Rectal smooth muscle tissue (tissue), 1 donor: Measurements from ENCODE around the gene NEAT1.

Source experiments
- H3K27ac ChIP-seq: one replicate; pipeline ENCODE4 v1.7.0; 2013; ENCODE audit warnings: low read depth, low read length, inconsistent platforms
- H3K27me3 ChIP-seq: one replicate; pipeline ENCODE4 v1.7.0; 2013; ENCODE audit warnings: low read length; ENCODE audit not compliant: control insufficient read depth, insufficient read depth
- H3K36me3 ChIP-seq: one replicate; pipeline ENCODE4 v1.7.0; 2013; ENCODE audit warnings: low read length; ENCODE audit not compliant: control insufficient read depth, insufficient read depth
- H3K4me1 ChIP-seq: one replicate; pipeline ENCODE4 v1.7.0; 2013; ENCODE audit warnings: low read length; ENCODE audit not compliant: control insufficient read depth, insufficient read depth
- H3K4me3 ChIP-seq: one replicate; pipeline ENCODE4 v1.7.0; 2013; ENCODE audit warnings: low read length
- H3K9ac ChIP-seq: one replicate; pipeline ENCODE4 v1.7.0; 2013; ENCODE audit warnings: low read length

NEAT1 gene

DNA sequence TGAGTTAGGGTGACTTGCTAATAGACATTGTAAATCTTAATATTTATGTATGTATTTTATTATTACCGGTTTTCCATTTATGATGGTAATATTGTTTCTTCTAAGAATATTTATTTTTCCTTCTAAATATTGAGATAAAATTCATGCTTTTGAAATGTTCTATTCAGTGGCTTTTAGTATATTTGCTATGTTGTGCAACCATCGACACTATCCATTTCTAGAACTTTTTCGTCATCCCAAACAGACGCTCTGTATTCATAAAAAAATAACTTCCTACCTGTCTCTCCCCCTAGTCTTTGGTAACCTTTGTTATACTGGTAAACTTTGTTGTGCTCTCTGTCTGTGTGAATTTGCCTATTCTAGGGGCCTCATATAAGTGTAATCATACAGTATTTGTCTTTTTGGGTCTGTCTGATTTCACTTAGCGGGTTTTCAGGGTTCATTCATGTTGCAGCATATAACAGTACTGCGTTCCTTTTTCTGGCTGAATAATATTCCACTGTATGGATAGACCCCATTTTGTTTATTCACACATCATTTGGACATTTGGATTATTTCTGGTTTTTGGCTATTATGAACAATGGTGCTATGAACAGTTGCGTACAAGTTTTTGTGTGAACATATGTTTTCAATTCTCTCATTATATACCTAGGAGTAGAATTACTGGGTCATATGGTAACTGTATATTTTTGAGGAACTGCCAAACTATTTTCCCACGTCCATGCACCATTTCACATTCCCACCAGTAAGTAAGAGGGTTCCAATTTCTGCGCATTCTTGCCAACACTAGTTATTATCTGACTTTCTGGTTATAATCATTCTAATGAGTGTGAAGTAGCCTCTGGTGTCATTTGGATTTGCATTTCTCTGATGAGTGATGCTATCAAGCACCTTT, 15.9 kb downstream of the NEAT1 start:
- H3K36me3 ChIP-seq: peaks cover 24% of the 10 kb centered on the region
- H3K27ac ChIP-seq: no peak overlapping the region
- H3K4me3 ChIP-seq: no peak overlapping the region
- H3K9ac ChIP-seq: no peak overlapping the region
- peaks cover 20% of the 10 kb centered on the region for H3K4me1 ChIP-seq
- no peaks in the 10 kb centered on the region for H3K27me3 ChIP-seq

DNA sequence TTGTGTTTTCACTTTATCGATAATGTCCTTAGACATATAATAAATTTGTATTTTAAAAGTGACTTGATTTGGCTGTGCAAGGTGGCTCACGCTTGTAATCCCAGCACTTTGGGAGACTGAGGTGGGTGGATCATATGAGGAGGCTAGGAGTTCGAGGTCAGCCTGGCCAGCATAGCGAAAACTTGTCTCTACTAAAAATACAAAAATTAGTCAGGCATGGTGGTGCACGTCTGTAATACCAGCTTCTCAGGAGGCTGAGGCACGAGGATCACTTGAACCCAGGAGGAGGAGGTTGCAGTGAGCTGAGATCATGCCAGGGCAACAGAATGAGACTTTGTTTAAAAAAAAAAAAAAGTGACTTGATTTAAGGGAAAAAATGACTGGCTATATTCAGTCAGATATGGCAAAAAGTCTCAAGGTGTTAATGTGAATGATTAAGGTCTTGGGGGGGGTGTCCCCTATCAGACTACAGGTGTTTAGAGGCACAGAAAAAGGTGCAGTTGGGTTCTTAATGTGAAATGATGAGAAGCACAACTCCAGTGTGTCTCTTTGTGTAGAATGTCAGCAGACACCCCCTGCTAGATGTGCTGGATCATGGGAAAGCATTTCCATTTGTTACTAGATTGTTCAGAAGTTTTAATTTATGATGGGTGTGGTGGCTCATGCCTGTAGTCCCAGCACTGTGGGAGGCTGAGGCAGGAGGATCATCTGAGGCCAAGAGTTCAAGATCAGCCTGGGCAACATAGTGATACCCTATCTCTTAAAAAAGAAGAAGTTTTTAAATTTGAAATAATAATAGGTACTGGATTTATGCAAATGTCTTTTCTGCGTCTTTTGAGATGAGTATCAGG, 17.0 kb downstream of the NEAT1 start:
- no peak overlapping the region for H3K4me3 ChIP-seq
- peaks cover 27% of the 10 kb centered on the region for H3K36me3 ChIP-seq
- no peaks in the 10 kb centered on the region for H3K27me3 ChIP-seq
- H3K9ac ChIP-seq: no peak overlapping the region
- peaks cover 13% of the 10 kb centered on the region for H3K4me1 ChIP-seq
- H3K27ac ChIP-seq: no peak overlapping the region

DNA sequence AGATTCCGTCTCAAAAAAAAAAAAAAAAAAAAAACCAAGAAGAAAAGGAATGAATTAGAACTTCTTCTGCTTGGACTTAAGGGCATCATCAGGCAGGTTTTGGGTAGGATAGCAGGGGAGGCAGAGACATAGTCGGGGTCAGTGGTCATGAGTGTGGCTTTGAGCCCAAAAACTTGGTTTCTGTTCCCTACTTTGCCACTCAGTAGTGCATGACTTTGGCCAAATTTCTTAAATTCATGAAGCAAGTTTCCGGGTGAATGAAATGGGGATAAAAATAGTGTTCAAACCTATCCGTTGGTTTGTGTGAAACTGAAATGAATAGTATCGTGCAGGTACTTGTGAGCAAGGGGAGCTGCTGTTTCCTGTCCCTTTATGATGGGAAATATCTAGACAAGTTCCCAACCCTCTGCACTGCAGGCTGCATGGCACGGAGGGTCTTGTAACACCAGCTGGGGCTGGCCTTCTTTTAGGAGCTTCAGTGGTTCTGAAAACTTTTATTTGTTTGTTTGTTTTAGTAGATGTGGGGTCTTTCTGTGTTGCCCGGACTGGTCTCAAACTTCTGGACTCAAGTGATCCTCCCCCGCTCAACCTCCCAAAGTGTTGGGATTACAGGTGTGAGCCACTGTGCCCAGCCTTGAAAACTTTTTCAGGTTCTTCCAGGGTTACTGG, 18.4 kb downstream of the NEAT1 start:
- peaks cover 26% of the 10 kb centered on the region for H3K36me3 ChIP-seq
- no peak overlapping the region for H3K27ac ChIP-seq
- no peak overlapping the region for H3K4me3 ChIP-seq
- H3K27me3 ChIP-seq: no peaks in the 10 kb centered on the region
- no peak overlapping the region for H3K9ac ChIP-seq
- peaks cover 2% of the 10 kb centered on the region for H3K4me1 ChIP-seq

DNA sequence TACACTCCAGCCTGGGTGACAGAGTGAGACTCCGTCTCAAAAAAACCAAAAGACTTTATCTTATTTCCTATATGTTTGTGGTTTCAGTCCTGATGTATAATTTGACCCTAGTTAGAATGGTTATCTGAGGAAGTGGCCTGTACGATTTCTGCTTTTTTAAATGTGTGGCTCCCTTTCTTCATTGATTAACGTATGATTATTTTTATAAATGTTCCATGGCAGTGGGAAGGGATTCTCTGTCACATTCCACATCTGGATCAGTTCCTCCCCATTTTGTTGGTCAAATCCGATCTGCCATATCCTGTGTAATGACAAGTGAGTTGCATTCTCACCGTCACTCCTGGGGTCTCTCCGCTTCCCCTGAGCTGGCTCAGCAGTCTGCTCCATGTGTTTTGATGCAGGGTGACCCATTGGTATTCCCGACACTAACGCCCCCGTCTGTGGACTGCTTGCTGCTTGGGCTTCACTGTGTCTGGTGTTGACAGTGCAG, 20.3 kb downstream of the NEAT1 start:
- H3K27me3 ChIP-seq: no peaks in the 10 kb centered on the region
- no peak overlapping the region for H3K27ac ChIP-seq
- no peak overlapping the region for H3K4me3 ChIP-seq
- H3K9ac ChIP-seq: no peak overlapping the region
- peaks cover 20% of the 10 kb centered on the region for H3K36me3 ChIP-seq
- H3K4me1 ChIP-seq: peaks cover 1% of the 10 kb centered on the region

DNA sequence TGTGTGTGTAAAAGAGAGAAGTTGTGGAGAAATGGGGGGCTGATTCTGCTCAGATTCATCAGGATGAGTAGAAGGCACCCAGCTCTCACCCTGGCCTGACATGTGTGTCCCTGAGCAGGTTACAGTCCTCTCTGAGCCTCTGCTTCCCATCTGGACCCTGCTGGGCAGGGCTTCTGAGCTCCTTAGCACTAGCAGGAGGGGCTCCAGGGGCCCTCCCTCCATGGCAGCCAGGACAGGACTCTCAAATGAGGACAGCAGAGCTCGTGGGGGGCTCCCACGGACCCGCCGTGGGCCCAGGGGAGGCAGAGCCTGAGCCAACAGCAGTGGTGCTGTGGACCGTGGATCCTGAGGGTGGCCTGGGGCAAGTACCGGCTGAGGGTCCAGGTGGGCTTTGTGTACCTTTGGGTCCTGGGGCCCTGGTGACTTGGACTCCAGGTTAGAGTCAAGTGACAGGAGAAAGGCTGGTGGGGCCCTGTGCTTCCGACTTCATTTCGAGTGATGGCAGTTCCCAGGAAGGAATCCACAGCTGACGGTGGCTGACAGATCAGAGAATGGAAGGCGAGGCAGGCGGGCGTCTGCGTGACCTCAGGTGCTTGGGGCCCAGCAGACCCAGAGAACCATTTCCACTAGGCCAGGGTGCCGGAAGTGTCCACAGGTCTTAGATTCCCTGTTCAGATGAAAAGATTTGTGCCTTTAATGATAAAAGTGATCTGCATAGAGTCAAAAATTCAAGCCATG, 21.9 kb downstream of the NEAT1 start:
- no peak overlapping the region for H3K9ac ChIP-seq
- H3K27ac ChIP-seq: peak overlapping the region; percentile 40
- no peaks in the 10 kb centered on the region for H3K27me3 ChIP-seq
- H3K36me3 ChIP-seq: peaks cover 19% of the 10 kb centered on the region
- H3K4me3 ChIP-seq: no peak overlapping the region
- no peaks in the 10 kb centered on the region for H3K4me1 ChIP-seq

DNA sequence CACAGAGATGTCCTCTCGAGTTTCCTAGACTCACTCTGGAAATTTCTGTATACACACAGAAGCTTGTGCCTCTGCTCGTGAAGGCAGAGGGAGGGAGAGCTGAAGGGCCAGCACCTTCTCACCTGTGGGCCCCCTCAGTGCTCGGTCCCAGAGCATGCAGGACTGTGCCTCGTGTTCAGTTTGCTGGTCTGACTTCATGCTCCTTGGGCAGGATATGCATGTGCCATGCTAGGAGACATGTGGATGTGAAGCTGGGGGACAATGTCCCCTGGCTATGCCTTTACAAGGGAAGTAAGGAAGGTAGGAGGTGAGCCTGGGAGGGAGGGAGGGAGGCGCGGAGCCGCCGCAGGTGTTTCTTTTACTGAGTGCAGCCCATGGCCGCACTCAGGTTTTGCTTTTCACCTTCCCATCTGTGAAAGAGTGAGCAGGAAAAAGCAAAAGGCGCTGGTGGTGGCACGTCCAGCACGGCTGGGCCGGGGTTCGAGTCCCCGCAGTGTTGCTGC, 22.6 kb downstream of the NEAT1 start:
- Histone ChIP-seq H3K4me1 (no peaks in the 10 kb centered on the region), H3K9ac (no peak overlapping the region), H3K27ac (no peak overlapping the region), H3K4me3 (no peak overlapping the region), H3K36me3 (peaks cover 19% of the 10 kb centered on the region), H3K27me3 (no peaks in the 10 kb centered on the region)

DNA sequence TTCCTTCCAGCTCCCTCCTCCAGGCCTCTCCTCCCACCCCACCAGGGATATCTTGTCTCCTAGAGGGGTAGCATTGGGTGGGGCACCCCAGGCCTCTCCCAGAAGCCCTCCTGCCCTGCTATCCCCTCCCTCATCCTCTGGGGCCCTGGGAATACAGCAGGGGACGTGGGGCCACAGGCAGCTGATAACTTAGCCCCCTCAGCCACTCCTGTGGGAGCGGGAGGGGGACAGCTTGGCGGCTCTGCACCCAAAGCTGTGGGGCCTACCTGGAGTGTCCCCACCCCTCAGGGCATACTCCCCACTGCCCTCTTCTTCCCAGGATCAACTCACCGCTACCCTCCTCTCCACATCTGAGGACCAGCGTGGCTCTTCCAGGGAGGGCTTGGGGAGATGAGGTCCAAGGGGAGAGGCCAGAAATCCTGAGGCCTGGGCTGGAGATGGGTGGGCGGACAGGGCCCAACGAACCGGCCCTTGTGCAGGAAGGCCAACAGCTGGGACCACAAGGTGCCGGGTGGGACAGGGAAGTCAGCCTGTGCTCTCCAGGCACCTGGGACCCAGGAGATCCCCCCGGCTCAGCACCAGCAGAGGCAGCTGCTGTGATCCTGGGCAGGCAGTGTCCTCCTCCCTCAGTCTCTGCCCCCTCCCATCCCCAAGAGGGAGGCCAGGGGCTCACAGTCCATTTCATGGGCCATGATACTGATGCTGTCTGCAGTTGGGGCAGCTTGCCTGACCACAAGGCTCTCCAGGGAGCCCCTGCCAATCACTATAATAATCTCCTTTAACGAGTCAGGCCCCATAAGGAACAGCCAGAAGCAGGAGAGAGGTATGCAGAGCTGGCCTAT, 23.2 kb downstream of the NEAT1 start:
- Histone ChIP-seq H3K4me1 (no peaks in the 10 kb centered on the region), H3K27me3 (no peaks in the 10 kb centered on the region), H3K9ac (no peak overlapping the region), H3K27ac (no peak overlapping the region), H3K36me3 (peaks cover 19% of the 10 kb centered on the region), H3K4me3 (no peak overlapping the region)

DNA sequence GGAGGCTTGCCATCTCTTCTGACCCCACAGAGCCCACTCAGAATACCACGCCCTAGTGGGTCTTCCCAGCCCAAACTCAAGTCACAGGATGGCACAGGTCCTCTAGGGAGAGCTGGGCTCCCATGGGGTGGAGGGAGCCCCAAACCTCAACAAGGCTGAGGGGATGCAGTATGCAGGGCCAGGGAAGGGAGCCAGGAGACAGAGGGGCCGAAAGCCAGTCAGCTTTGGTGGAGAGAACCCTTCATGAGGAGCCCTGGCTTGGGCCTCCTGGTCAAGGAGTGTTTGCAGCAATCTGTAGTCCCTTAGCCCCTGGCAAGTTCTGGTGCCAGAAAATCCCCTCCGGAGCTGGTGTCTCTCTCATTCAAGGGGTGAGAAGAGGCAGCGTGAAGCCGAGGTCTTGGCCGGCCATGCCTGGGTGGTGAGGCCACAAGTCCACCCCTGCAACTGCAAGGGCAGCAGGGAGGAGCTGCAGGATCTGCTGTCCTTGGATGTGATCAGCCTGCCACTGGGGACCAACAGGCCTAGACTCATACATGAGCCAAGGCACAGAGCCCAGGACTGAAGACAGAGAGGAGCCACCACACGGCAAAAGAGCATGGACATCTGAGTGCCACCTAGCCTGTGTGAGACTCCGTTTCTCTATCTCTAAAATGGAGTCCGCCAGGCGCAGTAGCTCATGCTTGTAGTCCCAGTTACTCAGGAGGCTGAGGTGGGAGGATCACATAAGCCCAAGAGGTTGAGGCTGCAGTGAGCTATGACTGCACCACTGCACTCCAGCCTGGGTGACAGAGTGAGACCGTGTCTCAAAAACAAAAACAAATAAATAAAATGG, 24.1 kb downstream of the NEAT1 start:
- H3K36me3 ChIP-seq: peaks cover 19% of the 10 kb centered on the region
- H3K4me1 ChIP-seq: no peaks in the 10 kb centered on the region
- no peak overlapping the region for H3K9ac ChIP-seq
- H3K27ac ChIP-seq: no peak overlapping the region
- H3K4me3 ChIP-seq: no peak overlapping the region
- H3K27me3 ChIP-seq: no peaks in the 10 kb centered on the region

DNA sequence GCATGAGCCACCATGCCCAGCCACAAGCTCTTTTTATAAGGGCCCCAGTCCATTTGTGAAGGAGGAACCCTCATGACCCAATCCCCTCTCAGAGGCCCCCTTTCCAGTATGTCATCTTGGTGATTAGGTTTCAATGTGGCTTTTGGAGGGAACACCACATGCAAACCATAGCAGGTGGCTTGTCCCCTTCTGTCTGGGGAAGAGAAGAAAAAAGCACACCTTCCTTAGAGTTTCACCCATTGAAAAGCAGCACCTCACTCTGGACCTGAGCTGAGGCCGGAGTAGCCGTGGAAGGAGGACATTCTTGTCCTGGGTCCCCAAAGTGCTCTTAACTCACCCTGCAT, 25.4 kb downstream of the NEAT1 start:
- Histone ChIP-seq H3K9ac (no peak overlapping the region), H3K36me3 (peaks cover 19% of the 10 kb centered on the region), H3K4me1 (no peaks in the 10 kb centered on the region), H3K4me3 (no peak overlapping the region), H3K27ac (no peak overlapping the region), H3K27me3 (no peaks in the 10 kb centered on the region)

DNA sequence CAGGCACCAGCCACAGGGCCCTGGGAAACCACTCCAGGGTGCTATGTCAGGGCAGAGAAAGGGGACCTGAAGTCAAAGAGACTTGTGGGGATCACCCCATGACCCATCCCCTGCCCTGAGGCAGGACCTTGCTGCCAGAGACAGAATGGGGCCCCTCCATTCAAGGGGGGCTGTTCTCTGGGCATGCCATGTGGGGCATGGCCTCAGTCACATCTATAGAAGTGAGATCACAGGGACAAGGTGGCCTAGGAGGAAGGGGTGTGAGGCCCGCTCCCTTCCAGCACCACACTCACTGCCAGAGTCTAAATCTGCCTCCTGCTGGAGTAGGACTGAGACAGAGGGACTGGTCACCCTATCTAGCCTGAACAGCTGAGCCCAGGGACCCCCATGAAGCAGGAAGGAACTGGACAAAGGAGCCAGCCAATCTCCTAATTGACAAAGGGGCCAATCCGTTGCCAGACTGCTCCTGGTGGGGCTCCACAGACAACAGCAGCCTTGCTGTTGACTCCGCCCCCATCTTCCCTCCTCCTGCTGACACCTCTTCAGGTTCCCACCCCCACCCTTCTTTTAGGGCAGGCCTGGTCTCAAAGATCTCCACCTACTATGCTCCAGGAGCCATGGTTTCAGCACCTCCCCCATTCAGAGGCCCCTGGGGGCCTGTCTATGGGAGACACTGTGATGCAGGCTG, 26.0 kb downstream of the NEAT1 start:
- Histone ChIP-seq H3K27me3 (no peaks in the 10 kb centered on the region), H3K36me3 (peaks cover 16% of the 10 kb centered on the region), H3K9ac (no peak overlapping the region), H3K27ac (no peak overlapping the region), H3K4me1 (no peaks in the 10 kb centered on the region), H3K4me3 (no peak overlapping the region)
